Right lobe of liver (tissue), 6 donors: ENCODE data around the gene HBQ1. TPM values are rescaled to one million over a fixed set of nuclear protein-coding genes. Genes with fewer than 3 reads are reported as not detected.

Experiments
- ATAC-seq, 4 donors: fragments of 200-7000 bp; cut with Tn5 transposase; one replicate each; pipeline ENCODE4 v1.9.1; 2020; ENCODE audit warnings: mild to moderate bottlenecking in 4 of 4, moderate library complexity in 4 of 4
- DNase-seq, 3 donors: peaks; one replicate each; pipeline ENCODE4 v3.0.0-alpha.2; 2020
- H3K27ac ChIP-seq, 3 donors: fragments of 200-600 bp; one replicate each; pipeline ENCODE4 v1.8.0; 2022
- H3K27me3 ChIP-seq, 2 donors: fragments of 200-600 bp; one replicate each; pipeline ENCODE4 v1.8.0; 2022
- H3K36me3 ChIP-seq, 4 donors: fragments of 200-600 bp; sonication (generic) in 1 of 4; one replicate each; pipeline versions ENCODE4 v1.5.1 to v1.8.0; 2017 to 2022; ENCODE audit warnings: control low read depth in 1 of 4
- H3K4me1 ChIP-seq, 4 donors: fragments of 200-600 bp; sonication (generic) in 1 of 4; one replicate each; pipeline versions ENCODE4 v1.5.1 to v1.8.0; 2017 to 2022; ENCODE audit warnings: control low read depth in 1 of 4
- H3K4me3 ChIP-seq, 3 donors: fragments of 200-600 bp; one replicate each; pipeline ENCODE4 v1.8.0; 2022
- H3K9me3 ChIP-seq, 4 donors: fragments of 200-600 bp; sonication (generic) in 1 of 4; one replicate each; pipeline versions ENCODE4 v1.5.1 to v1.8.0; 2017 to 2022; ENCODE audit warnings: control low read depth in 1 of 4
- POLR2A ChIP-seq: fragments of 450-650 bp; IDR thresholded peaks from one replicate; pipeline ENCODE4 v1.6.1; 2017; ENCODE audit warnings: antibody characterized with exemption, mild to moderate bottlenecking
- WGBS: methylation state at CpG from one replicate; pipeline ENCODE4 v1.1.6; 2018; ENCODE audit warnings: low coverage, low lambda C conversion rate; ENCODE audit not compliant: insufficient coverage; ENCODE audit errors: missing lambda C conversion rate; 5-methylcytosine and 5-hydroxymethylcytosine counted together
- intact Hi-C, 2 donors: fragments of 100-400 bp; cut with DNase I; formaldehyde crosslinking; loops; one replicate each; pipeline versions ENCODE4 v1.11.2 to v1.14.1; 2022
- total RNA-seq, 6 experiments: library from RNA; depleted of rRNA in 2 of 6; stranded (reverse); fragments of >200 nt in 2 of 6; fragmentation: NEBNext Ultra II Directional in 3 of 6; extraction: Animal tissue kit (Norgen Biotek cat#: 25700) in 3 of 6; gene quantifications; one replicate each; pipeline versions ENCODE4 v1.1.0 to v1.2.4, GENCODE V29; 2016 to 2023
- TF ChIP-seq, protein P1 (sequence below), 4 donors: fragments of 200-600 bp in 3 of 4; fragments of 450-650 bp in 1 of 4; IDR thresholded peaks; one replicate each; pipeline versions ENCODE4 v1.5.1 to v1.8.0; 2016 to 2022; ENCODE audit warnings: antibody characterized with exemption in 4 of 4, mild to moderate bottlenecking in 2 of 4
- donor health status: DM: no; HTN: yes; CAD: no.
- donor health status: DM: no; HTN: no; CAD: no.
- donor health status: DM: no; HTN: no; CAD: no.
- donor health status: DM: no; HTN: yes; CAD: no.
- donor health status: DM: no; HTN: yes; CAD: no.

HBQ1 gene
- total RNA-seq, 6 experiments from 2014 or later, result 0.47 TPM; not detected in 5

DNA sequence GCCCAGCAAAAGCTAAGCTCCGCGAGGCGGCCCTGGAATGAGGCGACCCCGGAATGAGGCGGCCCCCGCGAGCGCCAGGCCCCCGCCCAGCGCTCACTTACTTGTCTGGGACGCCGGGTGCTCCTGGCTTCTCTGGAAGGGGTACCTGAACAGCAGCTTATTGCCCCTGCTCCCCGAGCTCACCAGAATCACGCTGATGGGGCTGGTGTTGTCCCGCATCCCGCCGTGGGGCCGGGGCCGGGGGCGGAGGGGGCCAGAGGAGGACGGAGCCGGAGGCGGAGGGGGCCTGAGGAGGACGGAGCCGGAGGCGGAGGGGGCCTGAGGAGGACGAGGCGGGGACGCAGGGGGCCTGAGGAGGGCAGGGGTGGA is 42.2 kb upstream of the HBQ1 start:
- H3K27me3 ChIP-seq, result no peaks in the 10 kb centered on the region
- WGBS, result 1% methylated on average over 30 of the region's 30 CpGs
- H3K27ac ChIP-seq, result peak overlapping the region in 1 of 3 donors; percentile 26
- peak in 2 of 3 donors; percentile 46 to 58 for DNase-seq
- H3K4me1 ChIP-seq, result no peaks in the 10 kb centered on the region
- ATAC-seq, result peak; percentile 28 to 48 (median 30)
- H3K36me3 ChIP-seq, result no peaks in the 10 kb centered on the region
- TF ChIP-seq, protein P1, sequence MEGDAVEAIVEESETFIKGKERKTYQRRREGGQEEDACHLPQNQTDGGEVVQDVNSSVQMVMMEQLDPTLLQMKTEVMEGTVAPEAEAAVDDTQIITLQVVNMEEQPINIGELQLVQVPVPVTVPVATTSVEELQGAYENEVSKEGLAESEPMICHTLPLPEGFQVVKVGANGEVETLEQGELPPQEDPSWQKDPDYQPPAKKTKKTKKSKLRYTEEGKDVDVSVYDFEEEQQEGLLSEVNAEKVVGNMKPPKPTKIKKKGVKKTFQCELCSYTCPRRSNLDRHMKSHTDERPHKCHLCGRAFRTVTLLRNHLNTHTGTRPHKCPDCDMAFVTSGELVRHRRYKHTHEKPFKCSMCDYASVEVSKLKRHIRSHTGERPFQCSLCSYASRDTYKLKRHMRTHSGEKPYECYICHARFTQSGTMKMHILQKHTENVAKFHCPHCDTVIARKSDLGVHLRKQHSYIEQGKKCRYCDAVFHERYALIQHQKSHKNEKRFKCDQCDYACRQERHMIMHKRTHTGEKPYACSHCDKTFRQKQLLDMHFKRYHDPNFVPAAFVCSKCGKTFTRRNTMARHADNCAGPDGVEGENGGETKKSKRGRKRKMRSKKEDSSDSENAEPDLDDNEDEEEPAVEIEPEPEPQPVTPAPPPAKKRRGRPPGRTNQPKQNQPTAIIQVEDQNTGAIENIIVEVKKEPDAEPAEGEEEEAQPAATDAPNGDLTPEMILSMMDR (IDR thresholded peaks at IDR 0.05), result no peak
- no peak for TF ChIP-seq POLR2A
- intact Hi-C loops, result no loop called here
- H3K9me3 ChIP-seq, result no peaks in the 10 kb centered on the region
- H3K4me3 ChIP-seq, result peak overlapping the region; percentile 70 to 79 (median 77)

DNA sequence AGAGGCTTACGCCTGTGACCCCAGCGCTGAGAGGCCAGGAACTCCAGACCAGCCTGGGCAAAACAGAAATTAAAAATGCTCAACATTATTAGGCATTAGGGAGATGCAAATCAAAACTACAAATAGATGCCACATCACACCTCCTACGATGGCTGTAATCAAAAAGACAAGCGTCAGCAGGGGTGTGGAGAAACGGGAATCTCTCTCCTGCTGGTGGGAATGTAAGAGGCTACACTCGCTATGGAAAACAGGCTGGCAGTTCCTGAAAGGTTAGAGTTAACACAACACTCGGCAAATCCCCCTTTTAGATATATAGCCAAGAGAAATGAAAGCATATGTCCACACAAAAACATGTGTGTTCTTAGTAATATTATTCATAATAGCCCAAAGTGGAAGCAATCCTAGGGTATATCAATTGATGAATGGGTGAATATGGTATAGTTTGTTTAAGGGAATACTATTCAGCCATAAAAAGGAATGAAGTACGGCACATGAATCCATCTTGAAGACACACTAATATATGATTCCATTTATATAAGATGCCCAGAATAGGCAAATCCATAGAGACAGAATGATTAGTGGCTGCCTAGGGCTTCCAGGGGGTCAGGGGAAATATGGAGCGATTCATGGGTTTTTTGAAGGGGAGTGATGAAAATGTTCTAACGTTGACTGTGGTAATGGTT is 39.9 kb upstream of the HBQ1 start:
- ATAC-seq, result no peak
- H3K4me3 ChIP-seq, result no peak overlapping the region
- no peaks in the 10 kb centered on the region for H3K9me3 ChIP-seq
- WGBS, result 62% methylated on average over 8 of the region's 10 CpGs
- no peaks in the 10 kb centered on the region for H3K4me1 ChIP-seq
- no peak for TF ChIP-seq POLR2A
- H3K27me3 ChIP-seq, result no peaks in the 10 kb centered on the region
- no peak overlapping the region for H3K27ac ChIP-seq
- intact Hi-C loops, result no loop called here
- no peak for DNase-seq
- no peaks in the 10 kb centered on the region for H3K36me3 ChIP-seq

DNA sequence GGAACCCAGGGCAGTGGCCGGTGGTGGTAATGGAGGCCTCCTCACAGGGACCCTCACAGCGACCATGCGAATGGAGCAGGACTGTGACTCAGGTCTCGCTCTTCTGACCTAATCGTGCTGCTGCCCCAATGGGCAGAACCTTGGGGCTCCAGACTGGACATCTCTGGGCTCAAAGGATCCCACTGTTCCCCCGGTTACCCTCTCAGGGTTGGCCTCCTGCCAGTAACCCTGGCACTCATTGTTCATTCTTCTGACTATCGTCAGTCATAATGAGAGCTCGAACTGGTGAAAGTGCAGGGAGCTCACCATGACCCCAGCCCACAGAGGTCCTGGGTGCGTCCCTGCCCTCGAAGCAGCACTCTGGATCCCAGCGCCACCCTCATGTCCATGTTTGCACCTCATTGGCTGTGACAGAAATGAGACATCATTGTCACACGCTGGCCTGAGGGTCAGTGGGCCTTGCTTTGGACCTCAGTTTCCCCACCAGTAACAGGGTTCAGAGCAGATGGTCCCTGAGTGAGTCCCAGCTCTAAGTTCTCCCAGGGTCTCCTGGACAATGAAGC is 37.8 kb upstream of the HBQ1 start:
- Histone ChIP-seq H3K36me3 (no peaks in the 10 kb centered on the region), H3K27ac (no peak overlapping the region), H3K9me3 (no peaks in the 10 kb centered on the region), H3K27me3 (no peaks in the 10 kb centered on the region), H3K4me3 (no peak overlapping the region), H3K4me1 (no peaks in the 10 kb centered on the region)
- ATAC-seq (no peak), DNase-seq (no peak)
- WGBS, result 80% methylated on average over 1 of the region's 12 CpGs
- TF ChIP-seq POLR2A, result no peak
- TF ChIP-seq, protein P1 (IDR thresholded peaks at IDR 0.05), result no peak
- intact Hi-C loops, result no loop called here

DNA sequence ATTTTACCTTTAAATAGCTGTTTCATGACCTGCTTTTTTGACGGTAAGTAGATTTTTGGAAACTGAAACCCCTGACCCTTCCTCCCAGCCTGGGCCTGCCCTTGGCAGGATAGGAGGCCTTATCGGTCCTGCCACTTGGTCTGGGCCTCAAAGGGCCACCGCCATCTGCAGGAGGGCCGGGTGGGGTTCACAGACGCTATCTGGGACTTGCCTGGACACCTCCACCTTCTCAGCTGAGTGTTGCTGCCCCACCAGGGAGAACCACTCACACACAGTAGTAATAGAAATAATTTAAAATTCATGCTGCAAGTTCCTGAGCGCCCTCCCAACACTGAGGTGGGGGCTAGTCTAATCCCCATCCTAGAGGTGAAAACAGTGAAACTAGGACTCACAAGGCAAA is 37.2 kb upstream of the HBQ1 start:
- Histone ChIP-seq H3K4me1 (no peaks in the 10 kb centered on the region), H3K9me3 (no peaks in the 10 kb centered on the region), H3K27me3 (no peaks in the 10 kb centered on the region), H3K36me3 (no peaks in the 10 kb centered on the region), H3K4me3 (no peak overlapping the region), H3K27ac (no peak overlapping the region)
- TF ChIP-seq POLR2A, result no peak
- TF ChIP-seq, protein P1 (IDR thresholded peaks at IDR 0.05), result no peak
- 77% methylated on average over 4 of the region's 6 CpGs for WGBS
- intact Hi-C loops, result no loop called here
- DNase-seq, result no peak
- ATAC-seq, result no peak

DNA sequence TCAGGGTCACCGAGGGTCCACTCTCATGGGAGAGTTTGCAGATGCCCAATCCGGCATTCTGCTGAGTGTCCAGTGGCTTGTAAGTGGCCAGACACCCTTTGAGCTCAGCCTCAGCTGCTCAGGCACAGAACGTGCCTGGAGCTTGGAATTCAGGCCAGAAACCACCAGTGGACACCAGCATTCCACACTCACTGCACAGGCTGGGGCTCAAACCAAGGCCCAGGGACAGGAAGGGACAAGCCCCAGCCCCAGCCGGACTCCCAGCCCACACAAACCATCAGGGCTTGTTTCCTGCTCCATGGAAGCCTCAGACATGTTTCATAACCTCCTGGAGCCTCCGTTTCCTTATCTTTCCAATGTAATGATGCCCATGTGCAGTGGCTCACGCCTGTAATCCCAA is 36.8 kb upstream of the HBQ1 start:
- no peak overlapping the region for H3K27ac ChIP-seq
- H3K27me3 ChIP-seq, result no peaks in the 10 kb centered on the region
- no peaks in the 10 kb centered on the region for H3K36me3 ChIP-seq
- DNase-seq (peak in 1 of 3 donors; percentile 34), ATAC-seq (no peak)
- H3K4me3 ChIP-seq, result no peak overlapping the region
- intact Hi-C loops, result no loop called here
- H3K4me1 ChIP-seq, result no peaks in the 10 kb centered on the region
- 83% methylated on average over 1 of the region's 6 CpGs for WGBS
- H3K9me3 ChIP-seq, result no peaks in the 10 kb centered on the region
- TF ChIP-seq, protein P1 (IDR thresholded peaks at IDR 0.05), result no peak
- TF ChIP-seq POLR2A, result no peak
